ENCODE data around the gene UMODL1. TPM values are rescaled to one million over a fixed set of nuclear protein-coding genes. Genes with fewer than 3 reads are reported as not detected.
"Not testable (repeated sequence)": the region's sequence is repeated elsewhere in the genome, so short reads cannot be mapped to it uniquely, and the experiment has no call there.

UMODL1 gene
- total RNA-seq, 1 donor from 2014 or later: not detected

DNA sequence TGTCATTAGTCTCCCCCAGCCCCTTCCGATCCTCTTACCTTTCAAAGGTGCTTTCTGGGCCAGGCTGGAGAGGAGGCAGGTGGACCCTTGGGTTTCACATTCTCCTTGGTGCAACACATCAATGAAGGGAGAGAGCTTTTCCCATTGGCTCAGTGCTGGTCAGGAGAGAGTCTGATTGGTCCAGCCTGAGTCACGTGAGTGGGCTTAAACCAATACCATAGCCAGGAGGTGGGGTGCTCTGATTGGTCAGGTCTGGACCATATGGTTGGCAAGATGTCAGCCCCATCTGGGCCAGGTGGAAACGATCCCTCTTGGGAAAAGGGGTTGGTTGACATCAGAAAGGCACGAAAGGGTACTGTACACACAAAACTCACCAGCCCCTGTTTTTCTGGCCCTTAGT, 103.1 kb downstream of the UMODL1 start:
- Mint-ChIP-seq H3K4me3 (no peak overlapping the region), H3K27ac (no peak overlapping the region), H3K9me3 (no peaks in the 10 kb centered on the region), H3K4me1 (peaks cover 8% of the 10 kb centered on the region), H3K36me3 (no peaks in the 10 kb centered on the region), H3K27me3 (ENCODE audit: low read depth) (peaks cover 28% of the 10 kb centered on the region)
- TF ChIP-seq, protein P1, sequence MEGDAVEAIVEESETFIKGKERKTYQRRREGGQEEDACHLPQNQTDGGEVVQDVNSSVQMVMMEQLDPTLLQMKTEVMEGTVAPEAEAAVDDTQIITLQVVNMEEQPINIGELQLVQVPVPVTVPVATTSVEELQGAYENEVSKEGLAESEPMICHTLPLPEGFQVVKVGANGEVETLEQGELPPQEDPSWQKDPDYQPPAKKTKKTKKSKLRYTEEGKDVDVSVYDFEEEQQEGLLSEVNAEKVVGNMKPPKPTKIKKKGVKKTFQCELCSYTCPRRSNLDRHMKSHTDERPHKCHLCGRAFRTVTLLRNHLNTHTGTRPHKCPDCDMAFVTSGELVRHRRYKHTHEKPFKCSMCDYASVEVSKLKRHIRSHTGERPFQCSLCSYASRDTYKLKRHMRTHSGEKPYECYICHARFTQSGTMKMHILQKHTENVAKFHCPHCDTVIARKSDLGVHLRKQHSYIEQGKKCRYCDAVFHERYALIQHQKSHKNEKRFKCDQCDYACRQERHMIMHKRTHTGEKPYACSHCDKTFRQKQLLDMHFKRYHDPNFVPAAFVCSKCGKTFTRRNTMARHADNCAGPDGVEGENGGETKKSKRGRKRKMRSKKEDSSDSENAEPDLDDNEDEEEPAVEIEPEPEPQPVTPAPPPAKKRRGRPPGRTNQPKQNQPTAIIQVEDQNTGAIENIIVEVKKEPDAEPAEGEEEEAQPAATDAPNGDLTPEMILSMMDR (IDR thresholded peaks at IDR 0.05; ENCODE audit: unreplicated experiment): no peak
- DNase-seq (ENCODE audit: low spot score in 2 of 2, unreplicated experiment in 2 of 2): no peak

DNA sequence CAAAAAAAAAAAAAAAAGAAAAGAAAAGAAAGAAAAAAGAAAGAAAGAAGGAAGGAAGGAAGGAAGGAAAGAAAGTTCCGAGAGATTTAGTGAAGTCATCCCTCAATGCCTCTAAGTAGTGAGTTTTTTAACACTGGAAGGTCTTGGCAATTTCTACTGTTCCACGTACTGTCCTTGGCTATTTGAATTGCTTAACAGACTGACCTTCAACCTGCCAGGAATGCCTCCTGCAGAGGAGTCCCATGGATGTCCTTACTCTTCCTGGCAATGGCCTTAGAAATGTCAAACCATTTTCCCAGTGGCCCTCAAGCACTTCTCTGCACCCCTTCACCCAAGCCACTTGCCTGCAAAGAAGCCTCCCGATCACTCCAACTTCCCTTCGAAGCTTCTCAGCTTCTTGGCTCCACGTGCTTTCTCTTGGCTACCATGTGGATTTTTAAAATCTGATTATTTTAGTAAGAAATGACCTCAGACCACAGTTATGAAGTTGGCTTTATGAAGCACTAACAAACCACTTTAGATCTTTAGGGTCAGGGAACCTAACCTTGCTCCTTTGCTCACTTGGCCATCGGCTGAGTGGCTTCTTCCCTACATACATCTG, 104.1 kb downstream of the UMODL1 start:
- Mint-ChIP-seq H3K36me3 (no peaks in the 10 kb centered on the region), H3K27ac (no peak overlapping the region), H3K27me3 (ENCODE audit: low read depth) (peaks cover 32% of the 10 kb centered on the region), H3K9me3 (no peaks in the 10 kb centered on the region), H3K4me1 (peaks cover 8% of the 10 kb centered on the region), H3K4me3 (no peak overlapping the region)
- TF ChIP-seq, protein P1 (IDR thresholded peaks at IDR 0.05; ENCODE audit: unreplicated experiment): no peak
- no peak for DNase-seq (ENCODE audit: low spot score in 2 of 2, unreplicated experiment in 2 of 2)

DNA sequence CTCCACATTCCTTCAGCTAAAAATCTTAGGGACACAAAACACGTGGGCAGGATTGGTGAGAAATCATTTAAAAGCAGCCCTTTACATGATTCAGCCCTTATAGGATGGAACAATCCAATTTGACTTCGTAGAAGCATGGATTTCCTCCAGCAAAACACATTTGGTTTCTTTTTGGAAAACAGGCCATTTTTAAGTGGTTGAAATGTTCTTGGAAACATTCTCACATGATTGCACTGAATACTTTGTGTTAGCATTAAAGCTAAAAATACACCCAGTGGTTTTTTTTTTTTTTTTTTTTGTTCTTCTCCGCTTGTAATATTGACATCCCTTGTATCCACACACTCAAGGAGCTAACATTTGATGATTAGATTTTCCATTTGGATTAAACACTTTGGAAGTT, 105.7 kb downstream of the UMODL1 start:
- H3K4me1 Mint-ChIP-seq: no peaks in the 10 kb centered on the region
- TF ChIP-seq, protein P1 (IDR thresholded peaks at IDR 0.05; ENCODE audit: unreplicated experiment): no peak

DNA sequence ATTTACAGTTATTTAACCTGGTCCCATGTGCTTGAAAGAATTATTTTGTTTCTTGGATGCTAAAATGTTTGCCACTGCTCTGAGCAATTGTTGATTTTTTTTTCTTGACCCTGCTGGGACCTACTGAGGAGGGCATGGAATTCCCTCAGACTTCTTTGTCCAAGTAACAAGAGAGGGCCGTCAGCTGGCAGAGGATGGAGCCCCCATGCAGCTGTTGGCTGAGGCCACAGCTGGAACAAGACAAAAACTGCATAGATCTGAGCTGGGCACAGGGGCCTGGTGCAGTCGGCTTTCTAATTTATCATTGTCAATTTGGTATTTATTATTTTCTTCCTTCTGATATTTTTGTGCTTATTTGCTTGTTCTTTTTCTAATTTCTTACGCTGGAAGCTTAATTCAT, 108.2 kb downstream of the UMODL1 start:
- Mint-ChIP-seq H3K27ac (no peak overlapping the region), H3K27me3 (ENCODE audit: low read depth) (peaks cover 37% of the 10 kb centered on the region), H3K9me3 (no peaks in the 10 kb centered on the region), H3K4me1 (no peaks in the 10 kb centered on the region), H3K36me3 (no peaks in the 10 kb centered on the region), H3K4me3 (no peak overlapping the region)
- DNase-seq (ENCODE audit: low spot score in 2 of 2, unreplicated experiment in 2 of 2): no peak
- TF ChIP-seq, protein P1 (IDR thresholded peaks at IDR 0.05; ENCODE audit: unreplicated experiment): no peak

More for the DNA sequence above, 105.7 kb downstream of the UMODL1 start:
- Mint-ChIP-seq H3K27me3 (ENCODE audit: low read depth) (peaks cover 37% of the 10 kb centered on the region), H3K36me3 (no peaks in the 10 kb centered on the region), H3K9me3 (no peaks in the 10 kb centered on the region), H3K4me3 (no peak overlapping the region), H3K27ac (no peak overlapping the region)
- no peak for DNase-seq (ENCODE audit: low spot score in 2 of 2, unreplicated experiment in 2 of 2)

DNA sequence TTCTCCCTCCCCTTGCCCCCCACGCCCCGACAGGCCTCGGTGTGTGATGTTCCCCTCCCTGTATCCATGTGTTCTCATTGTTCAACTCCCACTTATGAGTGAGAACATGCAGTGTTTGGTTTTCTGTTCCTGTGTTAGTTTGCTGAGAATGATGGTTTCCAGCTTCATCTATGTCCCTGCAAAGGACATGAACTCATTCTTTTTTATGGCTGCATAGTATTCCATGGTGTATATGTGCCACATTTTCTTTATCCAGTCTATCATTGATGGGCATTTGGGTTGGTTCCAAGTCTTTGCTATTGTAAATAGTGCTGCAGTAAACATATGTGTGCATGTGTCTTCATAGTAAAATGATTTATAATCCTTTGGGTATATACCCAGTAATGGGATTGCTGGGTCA, 108.9 kb downstream of the UMODL1 start:
- not testable (repeated sequence) for H3K4me3 Mint-ChIP-seq; DNase-seq (ENCODE audit: low spot score in 2 of 2, unreplicated experiment in 2 of 2); H3K27ac Mint-ChIP-seq; H3K4me1 Mint-ChIP-seq; H3K36me3 Mint-ChIP-seq; H3K9me3 Mint-ChIP-seq
- peaks cover 37% of the 10 kb centered on the region for H3K27me3 Mint-ChIP-seq (ENCODE audit: low read depth)

DNA sequence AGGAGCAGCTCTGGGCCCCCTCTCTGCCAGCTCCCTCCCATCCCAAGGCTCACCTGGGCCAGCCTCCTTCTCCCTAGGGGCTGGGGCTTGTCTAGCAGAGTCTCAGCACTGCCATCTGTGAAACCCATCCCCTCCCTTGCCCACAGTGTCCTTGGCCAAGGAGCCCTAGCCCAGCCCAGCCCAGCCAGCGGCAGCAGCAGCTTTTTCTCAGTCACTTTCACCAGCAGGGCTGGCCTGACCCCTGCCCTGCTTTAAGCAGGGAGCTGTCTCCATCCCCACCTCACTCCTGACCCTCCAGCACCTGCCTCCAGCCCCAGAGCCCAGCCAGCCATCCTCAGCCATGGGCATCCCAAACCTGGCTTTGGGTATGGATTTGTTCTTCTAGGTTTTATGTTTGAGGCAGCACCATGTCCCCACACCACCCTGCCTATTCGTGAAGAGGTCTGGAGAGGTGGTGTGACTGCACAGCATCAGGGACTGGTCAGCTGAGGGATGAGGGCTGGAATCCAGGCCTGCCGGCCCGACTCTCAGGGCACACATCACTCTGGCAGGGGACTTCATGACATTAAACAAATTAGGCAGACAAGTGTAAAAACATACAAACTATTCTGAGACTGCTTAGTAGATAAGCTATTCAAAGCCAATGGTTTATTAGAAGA, 111.7 kb downstream of the UMODL1 start:
- Mint-ChIP-seq H3K4me3 (no peak overlapping the region), H3K4me1 (no peaks in the 10 kb centered on the region), H3K36me3 (no peaks in the 10 kb centered on the region), H3K27me3 (ENCODE audit: low read depth) (peaks cover 18% of the 10 kb centered on the region), H3K27ac (no peak overlapping the region), H3K9me3 (peaks cover 15% of the 10 kb centered on the region)
- DNase-seq (ENCODE audit: low spot score in 2 of 2, unreplicated experiment in 2 of 2): no peak
- TF ChIP-seq, protein P1 (IDR thresholded peaks at IDR 0.05; ENCODE audit: unreplicated experiment): no peak
